GM18517 (cell line): Measurements from ENCODE around the gene ADAMTS13.
A peak's percentile ranks its signal among the peaks of the same experiment; 100 is the strongest.

Experiments used
- ATAC-seq: cut with Tn5 transposase; IDR thresholded peaks from one replicate; pipeline ENCODE4 v1.9.1; 2021; ENCODE audit warnings: mild to moderate bottlenecking, moderate library complexity; ENCODE audit not compliant: unreplicated experiment

ADAMTS13 gene

GRCh38 chr9:133453651-133454050 is 31.5 kb downstream of the ADAMTS13 start:
- no peak for ATAC-seq

- no peak for ATAC-seq
Measured at GRCh38 chr9:133454325-133454724, 32.2 kb downstream of the ADAMTS13 start.

GRCh38 chr9:133454943-133455673 is 32.9 kb downstream of the ADAMTS13 start:
- no peak for ATAC-seq

- no peak for ATAC-seq
Measured at GRCh38 chr9:133455936-133456335, 33.8 kb downstream of the ADAMTS13 start.

GRCh38 chr9:133456409-133456808 is 34.2 kb downstream of the ADAMTS13 start:
- no peak for ATAC-seq

GRCh38 chr9:133457233-133457632 is 35.1 kb downstream of the ADAMTS13 start:
- no peak for ATAC-seq

- no peak for ATAC-seq
Measured at GRCh38 chr9:133457748-133458147, 35.6 kb downstream of the ADAMTS13 start.

GRCh38 chr9:133458643-133459312 is 36.6 kb downstream of the ADAMTS13 start:
- ATAC-seq = no peak

- peak; percentile 71 for ATAC-seq
Measured at GRCh38 chr9:133459476-133460404, 37.6 kb downstream of the ADAMTS13 start, which contains the start of gene CACFD1. TSS of gene CACFD1 (plus strand) at chr9:133459978. CDS start at chr9:133460067, 89 bp downstream.

GRCh38 chr9:133460405-133461175 is 38.4 kb downstream of the ADAMTS13 start:
- peak; percentile 31 for ATAC-seq

GRCh38 chr9:133461975-133462374 is 39.8 kb downstream of the ADAMTS13 start:
- no peak for ATAC-seq

GRCh38 chr9:133463234-133463863 is 41.2 kb downstream of the ADAMTS13 start:
- ATAC-seq = no peak

- no peak for ATAC-seq
Measured at GRCh38 chr9:133463864-133464615, 41.9 kb downstream of the ADAMTS13 start.

GRCh38 chr9:133464638-133465037 is 42.5 kb downstream of the ADAMTS13 start:
- ATAC-seq = no peak

- no peak for ATAC-seq
Measured at GRCh38 chr9:133465984-133466383, 43.8 kb downstream of the ADAMTS13 start.

- ATAC-seq = no peak
Measured at GRCh38 chr9:133467101-133467500, 44.9 kb downstream of the ADAMTS13 start.

GRCh38 chr9:133468374-133468773 is 46.2 kb downstream of the ADAMTS13 start:
- no peak for ATAC-seq

GRCh38 chr9:133468777-133469421 is 46.7 kb downstream of the ADAMTS13 start:
- ATAC-seq = no peak

- ATAC-seq = no peak
Measured at GRCh38 chr9:133470427-133470924, 48.3 kb downstream of the ADAMTS13 start.
